ENCODE measurements around the gene PEX5L.
"Not testable (repeated sequence)": the region's sequence is repeated elsewhere in the genome, so short reads cannot be mapped to it uniquely, and the experiment has no call there.

- TF ChIP-seq SIN3A (IDR thresholded peaks at IDR 0.05; ENCODE audit: borderline replicate concordance, low read depth, low read length); SMC3 (IDR thresholded peaks at IDR 0.05; ENCODE audit: low read depth, low read length); NFIC (IDR thresholded peaks at IDR 0.05; ENCODE audit: borderline replicate concordance); MXI1 (IDR thresholded peaks at IDR 0.05; ENCODE audit: low read depth, low read length); ELF1 (IDR thresholded peaks at IDR 0.05); GATA2 (CRISPR knock-in tag; IDR thresholded peaks at IDR 0.05); POLR2AphosphoS5 (IDR thresholded peaks at IDR 0.05; ENCODE audit: low read depth, low read length); USF1 (IDR thresholded peaks at IDR 0.05; ENCODE audit: borderline replicate concordance, low read depth); YY1 (IDR thresholded peaks at IDR 0.05; ENCODE audit: low read depth): not testable (repeated sequence)
- TF ChIP-seq, protein P1, sequence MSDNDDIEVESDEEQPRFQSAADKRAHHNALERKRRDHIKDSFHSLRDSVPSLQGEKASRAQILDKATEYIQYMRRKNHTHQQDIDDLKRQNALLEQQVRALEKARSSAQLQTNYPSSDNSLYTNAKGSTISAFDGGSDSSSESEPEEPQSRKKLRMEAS (IDR thresholded peaks at IDR 0.05; ENCODE audit: low read depth): not testable (repeated sequence)
- TF ChIP-seq, protein P2, sequence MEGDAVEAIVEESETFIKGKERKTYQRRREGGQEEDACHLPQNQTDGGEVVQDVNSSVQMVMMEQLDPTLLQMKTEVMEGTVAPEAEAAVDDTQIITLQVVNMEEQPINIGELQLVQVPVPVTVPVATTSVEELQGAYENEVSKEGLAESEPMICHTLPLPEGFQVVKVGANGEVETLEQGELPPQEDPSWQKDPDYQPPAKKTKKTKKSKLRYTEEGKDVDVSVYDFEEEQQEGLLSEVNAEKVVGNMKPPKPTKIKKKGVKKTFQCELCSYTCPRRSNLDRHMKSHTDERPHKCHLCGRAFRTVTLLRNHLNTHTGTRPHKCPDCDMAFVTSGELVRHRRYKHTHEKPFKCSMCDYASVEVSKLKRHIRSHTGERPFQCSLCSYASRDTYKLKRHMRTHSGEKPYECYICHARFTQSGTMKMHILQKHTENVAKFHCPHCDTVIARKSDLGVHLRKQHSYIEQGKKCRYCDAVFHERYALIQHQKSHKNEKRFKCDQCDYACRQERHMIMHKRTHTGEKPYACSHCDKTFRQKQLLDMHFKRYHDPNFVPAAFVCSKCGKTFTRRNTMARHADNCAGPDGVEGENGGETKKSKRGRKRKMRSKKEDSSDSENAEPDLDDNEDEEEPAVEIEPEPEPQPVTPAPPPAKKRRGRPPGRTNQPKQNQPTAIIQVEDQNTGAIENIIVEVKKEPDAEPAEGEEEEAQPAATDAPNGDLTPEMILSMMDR (IDR thresholded peaks at IDR 0.05): not testable (repeated sequence)
- TF ChIP-seq, protein P3, sequence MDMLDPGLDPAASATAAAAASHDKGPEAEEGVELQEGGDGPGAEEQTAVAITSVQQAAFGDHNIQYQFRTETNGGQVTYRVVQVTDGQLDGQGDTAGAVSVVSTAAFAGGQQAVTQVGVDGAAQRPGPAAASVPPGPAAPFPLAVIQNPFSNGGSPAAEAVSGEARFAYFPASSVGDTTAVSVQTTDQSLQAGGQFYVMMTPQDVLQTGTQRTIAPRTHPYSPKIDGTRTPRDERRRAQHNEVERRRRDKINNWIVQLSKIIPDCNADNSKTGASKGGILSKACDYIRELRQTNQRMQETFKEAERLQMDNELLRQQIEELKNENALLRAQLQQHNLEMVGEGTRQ (IDR thresholded peaks at IDR 0.05; ENCODE audit: borderline replicate concordance, low read depth, low read length): not testable (repeated sequence)
Measured at GRCh38 chr3:179782841-179783240, 253.9 kb downstream of the PEX5L start.

All from SK-N-SH (cell line).